Colon (tissue), 2 donors: ENCODE measurements around the gene MAPK9.
"Not testable (repeated sequence)": the region's sequence is repeated elsewhere in the genome, so short reads cannot be mapped to it uniquely, and the experiment has no call there.

ENCODE experiments used
- FAIRE-seq: peaks from 2 replicates; lab custom pipeline; 2012; peaks lifted over from hg19 to GRCh38; lab: Jason Lieb, UNC
- donor health status: control.
- donor health status: control.

Gene MAPK9

DNA sequence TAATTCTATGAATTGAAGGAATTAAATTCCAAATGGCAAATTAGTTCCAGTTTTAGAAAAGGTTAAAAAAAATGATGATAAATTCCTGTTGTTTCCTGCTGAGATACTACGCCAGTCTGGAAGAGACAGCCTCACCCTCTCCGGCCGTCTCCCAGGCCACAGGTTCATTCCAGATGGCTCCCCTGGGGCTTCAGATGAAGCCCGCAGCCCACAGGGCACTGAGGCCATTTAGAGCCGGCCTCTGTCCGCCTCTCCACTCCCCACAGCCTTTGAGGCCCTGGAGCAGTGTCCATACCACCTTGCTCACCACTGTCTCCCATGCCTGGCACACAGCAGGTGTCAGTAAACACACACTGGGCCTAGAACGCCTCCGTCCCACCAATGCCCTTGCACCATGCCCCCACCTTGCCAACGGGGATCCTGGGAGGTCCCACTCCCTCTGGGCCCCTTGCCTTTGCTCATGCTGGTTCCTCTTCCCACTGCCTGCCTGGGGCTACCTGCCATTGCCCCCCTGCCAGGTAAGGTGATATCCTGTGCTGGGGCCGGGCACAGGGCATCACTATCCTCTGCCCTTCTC lies 35.2 kb upstream of the MAPK9 start:
- FAIRE-seq: no peak

DNA sequence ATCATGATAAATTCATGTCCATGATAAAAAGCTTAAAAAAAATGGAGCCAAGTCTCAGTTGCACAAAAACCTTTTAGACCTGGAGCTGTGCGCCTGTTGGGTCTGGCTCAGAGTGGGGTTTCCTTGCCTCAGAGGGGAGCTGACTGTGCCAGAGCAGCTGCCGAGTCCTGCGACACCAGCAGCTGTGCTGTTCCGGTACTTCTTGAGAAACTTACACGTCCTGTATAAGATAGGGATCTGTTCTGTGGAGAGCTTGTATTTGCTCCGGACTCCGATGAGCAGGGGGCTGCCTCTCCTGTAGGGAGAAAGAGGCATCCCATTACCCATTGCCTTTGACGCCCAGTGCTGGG lies 32.7 kb upstream of the MAPK9 start:
- no peak for FAIRE-seq

DNA sequence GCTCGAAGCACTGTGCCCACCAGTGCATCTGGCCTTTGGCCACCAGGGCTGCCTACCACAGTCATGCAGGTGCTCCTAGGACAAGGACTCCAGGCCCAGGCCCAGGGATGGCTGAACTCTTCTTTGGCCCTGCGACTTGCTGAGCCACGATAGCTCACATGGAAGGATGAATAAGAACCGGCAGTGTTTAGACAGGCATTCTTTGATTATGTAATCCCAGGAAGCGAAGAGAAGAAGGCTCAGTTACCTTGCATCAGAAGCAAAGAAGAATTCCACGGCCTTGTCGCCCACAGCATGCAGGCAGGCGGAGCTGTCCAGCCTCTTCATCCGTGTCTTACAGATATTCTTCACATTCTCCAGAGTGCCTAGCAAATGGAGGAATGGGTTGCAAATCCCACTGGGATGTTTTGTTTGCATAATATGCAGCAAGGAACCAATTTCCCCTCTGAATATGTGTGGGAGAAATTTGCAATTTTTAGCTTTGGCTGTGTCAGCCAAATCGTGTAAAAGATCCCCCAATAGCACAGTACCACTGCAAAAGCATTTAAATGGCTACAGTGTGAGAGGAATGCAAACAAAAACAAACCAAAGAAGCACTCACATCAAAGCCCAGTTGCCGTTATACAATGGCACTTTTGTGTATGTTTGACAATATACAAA lies 32.2 kb upstream of the MAPK9 start:
- no peak for FAIRE-seq

DNA sequence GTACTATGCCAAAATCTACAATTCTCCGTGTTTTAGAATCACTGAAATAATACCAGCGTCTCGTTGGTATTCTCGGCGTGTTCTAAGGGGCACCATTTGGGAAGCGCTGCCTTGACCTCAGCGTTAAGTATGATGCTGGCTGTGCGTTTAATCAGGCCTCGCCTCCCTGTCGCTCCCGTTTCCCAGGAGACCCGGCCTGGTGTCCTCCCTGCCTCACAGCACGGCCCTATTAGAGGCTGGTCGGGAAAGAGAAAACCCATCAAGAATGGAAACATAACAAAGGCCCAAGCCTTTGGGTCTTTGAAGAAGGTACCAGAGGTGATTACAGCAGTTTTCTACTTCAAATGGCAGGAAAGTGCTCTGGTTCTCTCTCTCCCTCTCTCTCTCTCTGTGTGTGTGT lies 31.3 kb upstream of the MAPK9 start:
- no peak for FAIRE-seq

DNA sequence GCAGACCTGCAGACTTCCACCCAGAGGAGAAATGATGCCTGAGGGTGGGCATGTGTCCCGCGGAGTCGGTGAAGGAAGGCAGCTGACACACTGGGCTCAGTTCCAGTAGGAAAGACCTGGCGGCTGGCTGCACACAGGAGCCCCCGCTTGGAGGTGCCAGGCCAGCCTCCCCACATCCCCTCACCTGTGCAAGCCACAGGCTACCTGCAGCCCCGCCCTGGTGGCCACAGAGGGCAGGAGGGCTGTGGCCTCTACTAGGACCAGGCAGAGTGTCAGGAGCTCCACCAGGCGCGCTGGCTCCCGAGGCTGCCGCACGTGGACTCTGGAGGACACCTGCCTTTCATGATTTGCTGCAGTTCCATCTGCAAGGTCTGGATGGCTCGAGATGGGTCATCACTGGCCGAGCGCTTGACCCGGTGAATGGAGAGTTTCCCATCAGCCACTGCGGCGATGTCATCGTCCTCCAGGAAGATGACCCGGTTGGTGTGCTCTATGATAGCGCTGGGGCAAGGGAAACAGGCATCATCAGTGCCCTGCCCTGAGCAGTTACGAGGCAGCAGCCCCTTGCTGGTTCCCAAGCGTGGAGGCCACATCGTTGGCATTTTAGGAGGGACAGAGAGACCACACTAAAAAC lies 26.7 kb upstream of the MAPK9 start:
- no peak for FAIRE-seq

DNA sequence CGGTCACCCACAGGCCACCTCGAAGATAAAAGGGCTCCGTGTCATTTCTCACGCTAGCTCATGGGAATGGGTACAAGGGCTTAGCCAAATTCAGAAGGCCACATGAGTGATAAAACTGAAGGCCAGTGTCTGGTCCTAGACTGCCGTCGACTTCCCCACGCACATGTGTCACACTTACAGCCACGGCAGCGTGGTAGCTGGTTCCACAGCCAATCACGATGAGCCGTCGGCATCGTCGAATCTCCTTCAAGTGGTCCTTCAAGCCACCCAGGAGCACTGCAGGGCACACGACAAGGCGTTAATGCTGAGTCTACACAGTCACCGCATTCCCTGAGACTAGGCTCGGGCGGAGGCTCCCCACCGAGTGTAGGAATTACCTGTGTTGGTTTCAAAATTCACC lies 24.7 kb upstream of the MAPK9 start:
- no peak for FAIRE-seq

DNA sequence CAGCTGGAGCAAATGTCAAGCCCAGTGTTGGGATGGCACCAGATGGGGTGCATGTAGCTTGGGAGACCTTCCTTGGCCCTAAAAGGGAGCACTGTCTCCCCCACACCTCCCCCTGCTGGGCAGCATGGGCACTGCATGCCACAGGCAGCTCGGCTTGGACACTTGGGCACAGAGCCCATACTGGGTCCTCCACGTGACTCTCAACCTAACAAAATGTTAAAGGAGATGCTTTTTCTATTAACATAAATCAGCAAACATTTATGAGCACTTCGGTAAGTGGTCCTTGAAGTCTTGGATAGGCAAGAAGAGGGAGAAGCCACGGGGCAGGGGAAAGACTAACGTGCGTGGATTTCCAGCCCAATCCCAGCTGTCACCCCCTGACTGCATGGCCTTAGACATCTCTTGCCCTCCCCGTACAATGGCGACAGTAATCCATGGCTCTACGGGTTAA lies 23.9 kb upstream of the MAPK9 start:
- FAIRE-seq: no peak

DNA sequence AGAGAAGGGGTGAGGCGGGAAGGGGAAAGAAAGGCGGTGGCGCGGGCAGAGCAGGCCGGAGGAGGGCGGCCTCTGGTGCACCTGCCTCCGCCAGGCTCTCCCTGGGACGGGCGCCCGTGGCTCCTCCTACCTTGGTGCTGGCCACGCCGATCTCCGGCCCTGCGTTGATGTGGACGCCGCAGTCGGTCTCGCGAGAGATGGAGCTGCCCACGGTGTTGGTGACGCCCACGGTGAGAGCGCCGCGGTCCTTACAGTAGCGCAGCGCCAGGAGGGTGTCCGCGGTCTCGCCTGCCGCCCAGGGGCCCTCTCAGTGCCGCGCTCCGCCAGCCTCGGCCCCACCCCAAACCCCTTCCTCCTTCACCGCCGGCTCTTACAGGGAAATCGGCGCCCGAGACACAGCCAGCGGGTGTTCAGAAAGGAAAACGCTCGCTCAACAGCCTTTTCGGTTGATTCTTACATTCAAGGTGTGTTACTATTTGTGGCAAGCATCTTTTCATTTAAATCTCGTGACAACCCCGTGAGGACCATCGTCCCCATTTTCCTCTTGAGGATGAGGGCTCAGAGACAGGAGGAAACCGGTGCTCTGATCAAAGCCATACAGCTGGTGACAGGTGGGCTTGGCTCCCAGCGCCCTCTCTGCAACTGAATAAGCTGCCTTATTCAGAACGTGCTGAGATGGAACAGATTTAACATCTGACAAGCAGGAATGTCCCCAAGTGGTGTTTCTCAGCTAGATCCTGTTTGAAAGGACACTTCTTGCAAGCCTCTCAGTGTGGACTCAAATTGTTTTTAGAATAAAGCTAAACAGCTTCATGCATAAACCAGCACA lies 22.0 kb upstream of the MAPK9 start:
- FAIRE-seq: no peak

DNA sequence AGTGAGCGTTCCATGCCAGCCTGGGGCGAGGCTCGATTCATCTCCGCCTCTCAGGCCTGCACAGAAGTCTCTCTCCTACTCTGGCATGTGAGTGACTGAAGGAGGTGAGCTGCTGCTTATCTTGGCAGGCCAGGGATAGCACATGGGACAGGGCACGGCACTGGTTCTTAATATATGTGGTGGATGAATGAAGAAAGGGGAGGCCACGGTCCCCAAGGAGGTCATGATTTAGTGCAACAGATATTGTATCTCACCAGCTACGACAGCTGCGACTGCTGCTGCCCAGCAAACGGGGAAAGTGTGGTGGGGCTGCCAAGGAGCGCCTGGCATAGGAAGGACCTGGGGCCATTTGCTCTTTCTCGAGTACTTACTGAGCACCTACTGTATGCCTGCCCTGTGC lies 19.3 kb upstream of the MAPK9 start:
- no peak for FAIRE-seq

DNA sequence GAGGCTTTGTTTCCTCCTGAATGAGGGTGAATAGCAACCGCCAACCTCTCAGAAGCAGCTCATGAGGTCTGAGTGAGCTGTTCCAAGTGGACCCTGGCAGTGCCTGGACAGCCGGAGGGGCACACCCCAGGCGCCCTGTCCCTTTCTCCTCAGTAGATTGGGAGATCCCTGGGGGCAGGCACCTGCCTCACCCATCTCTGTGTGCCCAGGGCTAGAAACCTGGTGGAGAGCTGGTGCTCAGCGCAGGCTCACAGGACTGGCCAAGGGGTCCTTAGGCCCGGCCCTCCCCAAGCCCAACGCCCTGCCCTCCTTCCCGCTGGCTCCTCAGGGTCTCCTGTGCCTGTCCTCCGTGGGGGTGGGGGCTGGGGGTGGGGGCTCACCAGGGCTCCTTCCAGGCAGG lies 14.9 kb upstream of the MAPK9 start:
- no peak for FAIRE-seq

DNA sequence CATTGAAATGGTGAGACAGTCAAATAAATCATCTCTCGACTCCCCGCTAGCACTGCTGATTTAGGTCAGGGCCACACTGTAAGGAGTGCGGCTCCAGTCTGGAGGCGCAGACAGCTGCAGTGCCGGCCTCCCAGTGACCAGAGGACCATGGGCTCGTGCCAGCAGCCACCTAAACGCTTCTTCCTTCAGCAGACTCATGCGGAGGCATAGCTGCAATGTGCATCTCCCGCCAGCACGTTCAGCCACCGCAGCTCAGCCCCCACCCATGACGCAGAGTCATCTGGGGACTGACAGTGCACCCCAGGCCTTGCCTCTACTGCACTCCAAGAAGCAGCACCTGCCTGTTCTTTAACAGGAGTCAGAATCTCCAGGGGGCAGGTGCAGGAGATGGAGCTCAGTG lies 13.6 kb upstream of the MAPK9 start:
- no peak for FAIRE-seq

DNA sequence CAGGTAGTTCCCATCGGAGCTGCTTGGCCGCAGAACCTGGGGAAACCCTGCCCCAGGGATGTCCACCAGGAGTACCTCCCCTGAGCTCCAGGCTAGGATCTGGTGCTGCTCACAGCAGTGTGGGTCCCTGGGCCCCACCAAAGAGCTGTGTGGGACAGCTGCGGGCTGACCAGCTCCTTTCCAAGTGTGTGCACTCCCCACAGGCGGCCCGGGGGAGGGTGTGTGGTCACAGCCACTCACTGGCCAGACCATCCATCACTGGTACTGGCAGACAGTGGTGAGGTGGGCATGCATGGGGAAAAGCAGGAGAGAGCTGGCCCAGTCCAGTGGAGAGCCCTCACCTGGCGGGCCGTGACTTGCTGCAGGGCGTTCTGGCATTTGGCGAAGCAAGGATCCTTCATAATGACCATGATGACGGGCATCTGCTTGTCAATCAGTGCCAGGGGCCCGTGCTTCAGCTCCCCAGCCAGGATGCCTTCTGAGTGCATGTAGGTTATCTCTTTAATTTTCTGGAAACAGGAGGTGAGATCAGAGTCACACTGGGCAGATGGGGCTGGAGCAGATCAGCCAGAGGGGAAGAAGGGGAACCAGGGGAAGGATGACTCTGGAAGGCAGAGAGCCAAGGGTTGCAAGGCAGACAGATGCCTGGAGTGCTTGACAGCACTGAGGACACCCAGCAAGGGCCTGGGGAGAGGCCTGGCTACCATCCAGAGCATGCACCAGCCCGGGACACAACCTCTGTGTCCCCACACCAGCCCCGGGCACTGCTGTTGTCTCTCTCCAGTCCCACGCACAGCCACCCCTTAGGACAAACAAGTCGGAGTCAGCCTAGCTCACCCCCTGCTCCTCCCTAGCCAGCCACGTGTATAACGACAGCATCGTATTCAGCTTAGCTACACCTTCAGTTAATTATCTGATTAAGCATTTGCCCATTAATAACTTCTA lies 12.8 kb upstream of the MAPK9 start:
- no peak for FAIRE-seq

DNA sequence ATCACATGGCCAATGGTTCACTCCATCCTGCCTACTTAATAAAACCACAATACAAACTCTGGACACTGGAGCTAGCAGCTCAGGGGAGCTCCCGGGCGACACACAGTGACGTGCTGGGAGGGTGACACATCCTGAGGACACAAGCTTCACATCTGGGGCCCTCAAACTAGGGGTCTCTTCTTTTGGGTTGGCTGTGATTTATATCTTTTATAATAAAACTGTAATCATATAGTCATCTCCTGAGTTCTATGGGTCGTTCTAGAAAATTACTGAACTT lies 12.1 kb upstream of the MAPK9 start:
- no peak for FAIRE-seq

DNA sequence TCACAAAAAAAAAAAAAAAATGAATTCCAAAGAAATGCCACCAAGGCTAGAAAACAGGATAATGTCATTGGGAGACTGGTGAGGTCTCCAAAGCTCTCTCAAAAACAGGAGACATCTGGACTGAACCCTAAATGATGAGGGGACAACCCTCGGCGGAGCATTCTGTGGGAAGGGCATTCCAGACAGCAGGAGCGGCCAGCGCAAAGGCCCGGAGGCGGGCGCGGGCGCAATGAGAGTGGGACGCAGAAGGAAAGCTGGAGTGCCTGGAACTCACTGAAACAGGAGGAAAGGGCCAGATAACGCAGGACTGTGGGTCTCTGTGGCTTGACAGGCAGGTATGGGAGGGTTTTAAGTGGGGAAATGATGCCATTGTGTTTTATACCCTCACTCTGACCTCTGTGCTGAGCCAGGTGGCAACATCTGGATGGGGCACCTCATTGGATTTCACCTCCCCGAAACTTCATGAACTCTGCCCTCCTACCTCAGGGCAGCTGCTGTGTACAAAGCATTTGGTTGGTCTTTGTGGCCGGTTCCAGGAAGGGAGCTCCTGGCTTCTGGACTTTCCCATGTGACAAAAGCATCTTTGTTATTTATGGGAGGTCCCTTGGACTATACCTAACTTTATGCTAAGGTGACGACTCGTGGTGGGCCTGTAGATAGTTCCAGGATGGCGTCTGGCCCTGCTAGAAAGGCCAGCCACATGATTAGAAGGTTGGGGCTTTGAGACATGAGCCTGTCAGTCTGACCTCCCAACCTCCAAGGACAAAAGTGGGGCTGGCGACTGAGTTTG lies 11.5 kb upstream of the MAPK9 start:
- FAIRE-seq: no peak

DNA sequence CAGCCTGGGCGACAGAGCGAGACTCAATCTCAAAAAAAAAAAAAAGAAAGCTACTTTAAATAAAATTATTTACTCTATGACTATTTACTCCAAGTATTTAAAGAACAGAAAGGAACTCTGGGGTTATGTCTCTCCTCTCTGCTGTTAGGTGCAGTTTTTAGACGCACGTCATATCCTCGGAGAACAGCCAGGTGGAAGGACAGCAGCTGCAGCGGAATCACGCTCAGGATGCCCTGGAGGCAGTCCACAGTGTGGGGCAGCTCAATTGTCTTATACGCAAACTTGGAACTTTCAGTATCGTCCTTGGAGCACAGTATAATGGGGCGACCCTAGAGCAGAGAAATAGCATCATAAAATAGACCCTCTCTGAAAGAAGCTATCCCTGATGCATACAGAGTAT lies 10.4 kb upstream of the MAPK9 start:
- FAIRE-seq: no peak

DNA sequence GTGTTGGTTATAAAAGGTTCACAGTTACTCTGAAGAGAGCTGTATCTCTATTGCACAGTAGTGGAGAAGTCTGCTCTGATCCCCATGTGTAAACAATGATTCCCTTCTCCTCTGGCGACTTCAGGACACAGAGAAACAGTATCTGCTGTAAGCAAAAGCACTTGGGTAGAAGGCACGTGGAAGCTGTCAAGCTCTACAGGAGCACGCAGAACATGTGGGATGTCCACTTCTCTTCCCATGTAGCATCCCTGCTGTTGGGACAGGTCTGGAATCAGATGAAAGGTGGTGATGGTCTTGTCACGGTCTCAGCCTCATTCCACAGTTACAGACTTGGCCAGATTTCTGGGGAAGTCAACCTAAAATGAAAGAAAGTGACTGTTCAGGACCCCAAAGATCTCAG lies 9.4 kb upstream of the MAPK9 start:
- FAIRE-seq: no peak

DNA sequence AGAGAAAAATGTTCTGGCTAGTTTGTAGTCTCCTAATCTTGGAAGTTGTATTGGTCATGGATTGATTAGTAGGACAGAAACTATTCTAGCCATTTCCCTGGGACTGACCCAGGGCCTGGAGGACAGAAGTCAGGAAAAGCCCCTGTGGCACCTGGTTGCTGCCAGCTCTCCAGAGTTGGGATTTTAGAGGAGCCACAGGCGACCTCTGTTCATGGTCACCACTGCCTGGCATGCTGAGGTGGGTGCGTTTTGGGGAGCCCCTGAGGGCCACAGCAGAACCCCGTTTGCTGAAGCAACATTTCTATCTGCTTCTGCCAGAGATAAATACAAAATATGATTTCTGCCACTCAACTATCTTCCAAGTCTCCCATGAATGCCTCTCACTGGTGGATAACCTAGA lies 7.6 kb upstream of the MAPK9 start:
- no peak for FAIRE-seq

DNA sequence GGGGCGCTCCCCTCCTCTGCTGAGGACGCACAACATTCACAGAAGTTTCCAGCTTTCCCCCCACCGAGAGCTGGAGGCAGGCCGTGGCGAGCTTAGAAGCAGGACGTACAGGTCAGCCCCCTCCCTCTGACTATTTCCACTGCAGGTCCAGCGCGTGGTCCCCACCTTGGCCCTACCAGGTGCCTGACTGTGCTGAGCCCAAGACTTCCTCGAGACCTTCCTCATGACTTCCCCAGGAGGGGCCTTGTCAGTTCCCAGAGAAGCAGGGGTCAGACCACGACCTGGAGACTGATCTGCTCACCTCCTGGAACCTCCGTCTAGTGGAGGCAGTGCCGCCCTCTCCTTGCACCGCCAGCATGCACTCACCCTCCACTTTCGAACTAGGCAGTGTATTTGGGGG lies 7.1 kb upstream of the MAPK9 start:
- not testable (repeated sequence) for FAIRE-seq

DNA sequence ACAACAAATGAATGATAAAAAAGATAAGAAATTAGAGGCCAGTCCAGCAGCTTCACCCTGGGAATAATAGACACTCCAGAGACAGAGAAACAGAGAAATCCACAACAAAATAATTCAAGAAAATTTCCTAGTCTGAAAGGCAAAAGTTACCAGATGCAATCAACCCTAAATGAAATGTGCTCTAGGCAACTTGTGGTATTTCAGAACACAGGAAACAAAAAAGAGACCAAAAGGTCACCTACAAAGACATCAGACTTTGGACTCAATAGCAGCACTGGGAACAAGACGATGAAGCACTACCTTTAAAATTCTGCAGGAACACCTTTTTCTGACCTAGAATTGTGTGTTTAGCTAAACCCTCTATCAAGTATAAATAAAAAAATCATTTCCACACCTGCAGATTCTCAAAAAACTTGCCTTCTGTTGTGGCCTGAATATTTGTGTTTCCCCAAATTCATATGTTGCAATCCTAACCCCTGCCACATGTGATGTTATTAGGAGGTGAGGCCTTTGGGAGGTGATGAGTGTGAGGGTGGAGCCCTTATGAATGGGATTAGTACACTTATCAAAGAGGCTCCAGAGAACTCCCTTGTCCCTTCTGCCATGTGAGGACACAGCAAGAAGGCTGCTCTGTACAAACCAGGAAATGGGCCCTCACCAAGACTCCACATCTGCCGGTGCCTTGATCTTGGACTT lies 5.9 kb upstream of the MAPK9 start:
- FAIRE-seq: no peak

DNA sequence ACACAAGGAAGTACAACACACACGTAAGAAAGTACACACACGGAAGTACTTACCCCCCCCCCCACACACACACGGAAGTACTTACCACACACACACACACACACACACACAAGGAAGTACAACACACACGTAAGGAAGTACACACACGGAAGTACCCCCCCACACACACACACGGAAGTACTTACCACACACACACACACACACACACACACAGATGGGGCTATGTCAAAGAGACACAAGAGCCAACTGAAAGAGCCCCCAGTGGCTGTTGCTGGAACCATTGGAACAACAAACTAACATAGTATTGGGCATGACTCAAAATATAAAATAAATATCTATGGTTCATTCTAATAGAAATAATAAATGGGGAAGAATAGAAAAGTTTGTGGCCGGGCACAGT lies 4.9 kb upstream of the MAPK9 start:
- FAIRE-seq: no peak
